22Rv1 (cell line): ENCODE results near the gene KCNK10.

Source experiments
- ZFX ChIP-seq: fragments of 450-650 bp; IDR thresholded peaks from 2 replicates; pipeline ENCODE4 v1.6.1; 2017; ENCODE audit warnings: antibody characterized with exemption, borderline replicate concordance
- TF ChIP-seq, protein P1 (sequence below): fragments of 450-650 bp; IDR thresholded peaks from 2 replicates; pipeline ENCODE4 v1.5.1; 2017; ENCODE audit warnings: mild to moderate bottlenecking

DNA sequence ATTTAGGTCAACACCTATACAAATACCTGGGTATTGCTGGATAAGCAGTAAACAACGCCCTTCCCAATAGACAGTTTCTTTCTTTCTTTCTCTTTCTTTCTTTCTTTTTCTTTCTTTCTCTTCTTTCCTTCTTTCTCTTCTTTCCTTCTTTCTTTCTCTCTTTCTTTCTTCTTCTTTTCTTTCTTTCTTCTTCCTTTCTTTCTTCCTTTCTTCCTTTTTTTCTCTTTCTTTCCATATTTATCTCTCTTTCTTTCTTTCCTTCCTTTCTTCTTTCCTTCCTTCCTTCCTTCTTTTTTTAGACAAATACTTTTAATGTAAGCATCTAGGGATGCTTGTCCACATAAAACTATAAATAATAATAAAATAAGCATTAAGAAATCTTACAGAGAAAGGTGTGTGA, 123.2 kb downstream of the KCNK10 start:
- TF ChIP-seq, protein P1, sequence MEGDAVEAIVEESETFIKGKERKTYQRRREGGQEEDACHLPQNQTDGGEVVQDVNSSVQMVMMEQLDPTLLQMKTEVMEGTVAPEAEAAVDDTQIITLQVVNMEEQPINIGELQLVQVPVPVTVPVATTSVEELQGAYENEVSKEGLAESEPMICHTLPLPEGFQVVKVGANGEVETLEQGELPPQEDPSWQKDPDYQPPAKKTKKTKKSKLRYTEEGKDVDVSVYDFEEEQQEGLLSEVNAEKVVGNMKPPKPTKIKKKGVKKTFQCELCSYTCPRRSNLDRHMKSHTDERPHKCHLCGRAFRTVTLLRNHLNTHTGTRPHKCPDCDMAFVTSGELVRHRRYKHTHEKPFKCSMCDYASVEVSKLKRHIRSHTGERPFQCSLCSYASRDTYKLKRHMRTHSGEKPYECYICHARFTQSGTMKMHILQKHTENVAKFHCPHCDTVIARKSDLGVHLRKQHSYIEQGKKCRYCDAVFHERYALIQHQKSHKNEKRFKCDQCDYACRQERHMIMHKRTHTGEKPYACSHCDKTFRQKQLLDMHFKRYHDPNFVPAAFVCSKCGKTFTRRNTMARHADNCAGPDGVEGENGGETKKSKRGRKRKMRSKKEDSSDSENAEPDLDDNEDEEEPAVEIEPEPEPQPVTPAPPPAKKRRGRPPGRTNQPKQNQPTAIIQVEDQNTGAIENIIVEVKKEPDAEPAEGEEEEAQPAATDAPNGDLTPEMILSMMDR, result no peak
- no peak for TF ChIP-seq ZFX
